ENCODE results near the gene LECT2.

The LECT2 gene

DNA sequence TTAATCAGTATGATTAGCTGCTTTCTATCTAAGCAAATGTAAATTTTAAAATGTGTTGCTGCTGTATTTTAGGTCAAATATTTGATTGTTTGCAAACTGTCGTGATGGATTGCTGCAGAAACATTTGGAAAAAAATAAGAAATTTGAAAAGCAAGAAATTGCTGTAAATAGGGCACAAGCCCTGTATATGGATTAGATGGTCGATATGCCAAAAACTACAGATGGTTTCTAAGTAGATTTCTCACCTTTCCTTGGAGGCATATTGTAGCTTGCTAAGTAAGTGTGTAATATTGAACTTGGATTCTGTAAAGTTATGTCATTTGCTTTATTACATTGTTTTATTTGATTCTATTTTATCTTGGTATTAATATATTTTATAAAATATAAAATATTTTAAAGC is 13.1 kb downstream of the LECT2 start:
- TF ChIP-seq, protein P1, sequence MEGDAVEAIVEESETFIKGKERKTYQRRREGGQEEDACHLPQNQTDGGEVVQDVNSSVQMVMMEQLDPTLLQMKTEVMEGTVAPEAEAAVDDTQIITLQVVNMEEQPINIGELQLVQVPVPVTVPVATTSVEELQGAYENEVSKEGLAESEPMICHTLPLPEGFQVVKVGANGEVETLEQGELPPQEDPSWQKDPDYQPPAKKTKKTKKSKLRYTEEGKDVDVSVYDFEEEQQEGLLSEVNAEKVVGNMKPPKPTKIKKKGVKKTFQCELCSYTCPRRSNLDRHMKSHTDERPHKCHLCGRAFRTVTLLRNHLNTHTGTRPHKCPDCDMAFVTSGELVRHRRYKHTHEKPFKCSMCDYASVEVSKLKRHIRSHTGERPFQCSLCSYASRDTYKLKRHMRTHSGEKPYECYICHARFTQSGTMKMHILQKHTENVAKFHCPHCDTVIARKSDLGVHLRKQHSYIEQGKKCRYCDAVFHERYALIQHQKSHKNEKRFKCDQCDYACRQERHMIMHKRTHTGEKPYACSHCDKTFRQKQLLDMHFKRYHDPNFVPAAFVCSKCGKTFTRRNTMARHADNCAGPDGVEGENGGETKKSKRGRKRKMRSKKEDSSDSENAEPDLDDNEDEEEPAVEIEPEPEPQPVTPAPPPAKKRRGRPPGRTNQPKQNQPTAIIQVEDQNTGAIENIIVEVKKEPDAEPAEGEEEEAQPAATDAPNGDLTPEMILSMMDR (IDR thresholded peaks at IDR 0.05; ENCODE audit: control extremely low read depth, extremely low read depth, low read depth, missing control alignments) = no peak
- ChIA-PET POLR2A (no interaction called here), CTCF (interaction anchor here (1.4 to 2.0 kb wide), 3 partner anchors 18 to 270 kb away, joined by 3 to 8 read pairs (median 4); no protein-coding TSS in a partner anchor)
- DNase-seq (ENCODE audit: extremely low spot score) = no peak

DNA sequence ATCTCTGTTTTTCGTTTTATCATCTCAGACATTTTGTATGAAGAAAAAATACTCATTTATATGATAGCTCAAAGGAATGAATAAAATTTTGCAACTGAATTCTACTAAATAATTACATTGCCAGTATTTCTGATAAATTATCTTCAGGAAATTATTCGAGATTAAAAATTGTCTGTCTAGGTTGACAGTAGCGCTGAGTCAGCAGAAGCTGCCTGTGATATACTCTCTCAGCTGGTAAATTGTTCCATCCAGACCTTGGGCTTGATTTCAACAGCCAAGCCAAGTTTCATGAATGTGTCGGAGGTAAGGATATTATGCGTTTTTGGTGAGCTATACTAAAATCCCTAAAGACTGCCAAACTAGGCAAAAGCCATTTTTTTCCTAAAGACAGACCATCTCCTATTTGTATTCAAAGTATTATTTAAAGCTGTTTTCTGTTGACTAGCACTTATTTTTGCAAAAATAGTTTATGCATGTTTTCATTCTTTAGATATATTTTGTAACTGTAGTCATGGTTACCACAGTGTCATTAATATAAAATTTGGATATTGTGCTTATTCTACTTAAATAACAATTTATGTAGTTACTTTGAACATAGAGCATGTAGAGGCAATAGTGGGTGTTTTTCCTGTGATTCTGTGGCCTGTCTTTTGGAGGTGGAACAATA is 17.4 kb downstream of the LECT2 start:
- TF ChIP-seq, protein P1 (IDR thresholded peaks at IDR 0.05; ENCODE audit: control extremely low read depth, extremely low read depth, low read depth, missing control alignments) = no peak
- ChIA-PET CTCF (interaction anchor here (1.6 kb wide), 1 partner anchor 13 kb away, joined by 3 read pairs; no protein-coding TSS in a partner anchor), POLR2A (no interaction called here)
- DNase-seq (ENCODE audit: extremely low spot score) = no peak

DNA sequence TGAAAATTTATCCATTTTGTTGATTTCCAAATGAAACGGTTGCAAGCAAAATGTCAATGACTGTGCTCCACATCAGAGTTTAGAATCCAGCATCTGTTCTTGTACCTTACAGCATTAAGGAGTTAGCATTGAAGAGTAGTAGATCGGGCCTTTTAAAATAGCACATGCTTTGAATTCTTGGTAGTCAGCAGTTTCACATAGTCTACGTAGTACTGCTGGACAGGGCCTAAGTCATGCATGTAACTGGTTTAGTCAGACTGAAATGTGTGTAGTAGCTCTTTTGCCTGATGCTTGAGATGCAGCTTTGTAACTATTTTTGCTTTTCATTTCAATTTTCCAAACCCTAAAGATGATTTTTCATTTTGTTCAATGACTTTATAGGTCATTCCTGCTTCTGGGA is 19.8 kb downstream of the LECT2 start:
- TF ChIP-seq, protein P1 (IDR thresholded peaks at IDR 0.05; ENCODE audit: control extremely low read depth, extremely low read depth, low read depth, missing control alignments) = no peak
- ChIA-PET POLR2A (no interaction called here), CTCF (no interaction called here)
- DNase-seq (ENCODE audit: extremely low spot score) = no peak

DNA sequence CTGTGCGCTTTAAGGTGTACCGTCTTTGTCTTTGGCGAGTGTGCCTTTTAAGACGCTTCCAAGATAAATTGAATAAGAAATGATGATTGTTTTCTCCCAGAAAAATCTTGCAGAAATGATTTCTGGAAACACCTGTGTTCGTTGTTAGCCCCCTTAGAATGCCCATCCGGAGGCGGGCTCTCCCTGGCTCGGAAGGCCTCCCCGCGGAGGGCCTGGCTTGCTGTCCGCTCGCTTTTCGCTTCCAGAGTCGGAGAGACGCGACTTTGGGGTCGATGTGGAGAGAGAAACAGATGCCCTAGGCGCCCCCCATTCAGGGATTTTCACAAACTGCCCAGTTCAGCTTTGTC is 23.9 kb downstream of the LECT2 start:
- POLR2A ChIA-PET = no interaction called here
- no peak for DNase-seq (ENCODE audit: extremely low spot score)
- CTCF ChIA-PET = no interaction called here
- TF ChIP-seq, protein P1 (IDR thresholded peaks at IDR 0.05; ENCODE audit: control extremely low read depth, extremely low read depth, low read depth, missing control alignments) = no peak

DNA sequence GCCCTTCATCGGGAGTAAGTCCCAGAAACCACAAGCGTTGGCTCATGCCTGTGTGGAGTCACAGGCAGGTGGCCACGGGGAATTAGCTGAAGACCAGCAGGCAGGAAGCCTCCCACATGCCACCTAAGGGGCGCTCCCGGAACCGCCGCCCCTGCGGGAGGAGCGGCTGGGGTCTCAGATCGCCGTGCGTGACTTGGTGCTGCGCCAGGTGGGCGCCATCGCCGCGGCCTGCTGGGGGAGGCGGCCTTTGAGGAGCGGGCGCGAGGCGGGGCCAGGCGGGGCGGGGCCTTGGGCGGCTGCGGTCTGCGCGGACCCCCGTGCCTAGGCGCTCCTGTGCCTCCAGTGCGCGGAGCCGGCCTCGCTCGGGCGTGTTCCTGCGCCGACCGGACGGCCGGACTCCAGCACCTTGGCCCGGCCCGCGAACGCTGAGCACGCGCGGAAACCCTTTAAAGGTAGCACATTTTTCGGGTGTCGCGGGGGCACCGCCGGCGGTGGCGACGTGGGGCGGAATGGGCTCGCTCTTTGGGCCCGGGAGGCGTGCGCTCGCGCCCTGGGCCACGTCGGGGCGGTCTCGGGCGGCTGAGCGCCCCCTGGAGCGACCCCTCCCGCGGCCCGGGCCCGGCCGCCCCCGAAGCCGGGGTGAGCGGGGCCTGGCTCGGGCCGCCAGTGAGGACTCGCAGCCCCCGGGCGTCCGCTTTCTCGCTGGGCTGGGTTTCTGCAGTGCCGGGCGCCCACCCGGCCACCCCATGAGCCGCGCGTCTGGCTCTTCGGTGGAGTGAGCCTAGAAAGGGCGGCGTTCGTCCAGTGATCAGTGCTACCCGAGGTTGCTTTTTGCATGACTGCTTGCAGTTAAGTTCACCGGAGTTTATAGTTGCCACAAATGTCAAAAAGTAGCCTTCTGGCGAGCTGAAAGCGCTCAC is 24.5 kb downstream of the LECT2 start:
- CTCF ChIA-PET = no interaction called here
- DNase-seq (ENCODE audit: extremely low spot score) = no peak
- TF ChIP-seq, protein P1 (IDR thresholded peaks at IDR 0.05; ENCODE audit: control extremely low read depth, extremely low read depth, low read depth, missing control alignments) = no peak
- POLR2A ChIA-PET = no interaction called here

DNA sequence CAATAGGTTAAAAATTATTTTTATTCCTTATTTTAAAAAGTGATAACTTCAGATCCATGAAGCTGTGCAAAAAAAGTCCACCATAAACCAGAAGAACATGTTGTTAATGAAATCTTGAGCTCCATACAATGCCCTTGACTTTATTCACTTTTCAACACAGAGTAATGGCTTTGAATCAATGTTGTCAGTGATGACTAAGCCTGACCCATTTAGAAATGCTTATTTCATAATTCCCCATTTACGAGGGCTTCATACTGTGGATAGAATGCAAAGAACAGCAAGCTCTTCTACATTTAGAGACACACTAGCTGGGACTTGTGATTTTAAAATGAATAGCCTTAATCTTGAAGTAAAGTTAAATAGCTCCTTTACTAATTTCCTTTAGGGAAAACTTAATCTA is 33.4 kb downstream of the LECT2 start:
- TF ChIP-seq, protein P1 (IDR thresholded peaks at IDR 0.05; ENCODE audit: control extremely low read depth, extremely low read depth, low read depth, missing control alignments) = no peak
- CTCF ChIA-PET = interaction anchor here (1.0 kb wide), 2 partner anchors 11 to 46 kb away, joined by 3 read pairs; no protein-coding TSS in a partner anchor
- no peak for DNase-seq (ENCODE audit: extremely low spot score)
- POLR2A ChIA-PET = no interaction called here
